NCI-H82 (cell line): ENCODE data around the gene OR51L1.

ENCODE experiments used
- DNase-seq: peaks from one replicate; lab custom pipeline; 2025; lab: John Stamatoyannopoulos, UW

OR51L1 gene

GRCh38 chr11:5046754-5047330, 52.2 kb downstream of the OR51L1 start:
- no peak for DNase-seq
